ENCODE results near the gene CCNY. TPM values are rescaled to one million over a fixed set of nuclear protein-coding genes. Genes with fewer than 3 reads are reported as not detected.

Gene CCNY
- total RNA-seq, 2 donors from 2014 or later, result 31.6 to 54.0 TPM

DNA sequence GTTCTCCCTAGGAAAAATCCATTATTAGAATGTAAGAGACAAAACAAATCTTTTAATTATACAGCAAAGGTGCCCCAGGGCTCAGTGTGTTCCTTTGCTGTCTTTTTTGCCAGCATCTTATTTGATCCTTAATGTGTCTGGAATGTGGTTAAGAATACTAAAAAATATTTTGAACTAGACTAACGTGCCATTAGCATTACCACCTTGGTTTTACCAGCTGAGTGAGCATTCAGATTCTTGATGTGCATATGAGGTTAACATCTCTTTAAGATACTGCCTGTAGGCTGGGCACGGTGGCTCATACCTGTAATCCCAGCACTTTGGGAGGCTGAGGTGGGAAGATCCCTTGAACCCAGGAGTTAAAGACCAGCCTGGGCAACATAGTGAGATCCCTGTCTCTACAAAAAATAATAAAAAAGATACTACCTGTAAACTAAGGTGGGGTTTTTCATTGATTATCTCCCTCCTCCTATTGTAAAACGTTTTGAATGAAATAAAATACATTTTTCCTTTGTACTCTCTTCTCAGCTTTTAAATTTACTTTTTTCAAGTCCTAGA, 96.6 kb downstream of the CCNY start:
- no peak overlapping the region for H3K27ac ChIP-seq
- intact Hi-C loops (cut with DNase I), result no loop called here
- 69% methylated on average over 3 of the region's 3 CpGs for WGBS
- H3K9me3 ChIP-seq, result no peaks in the 10 kb centered on the region
- DNase-seq (ENCODE audit: low spot score), result no peak
- H3K4me3 ChIP-seq, result no peak overlapping the region
- H3K4me1 ChIP-seq (replicated peaks), result no peaks in the 10 kb centered on the region
- no peaks in the 10 kb centered on the region for H3K27me3 ChIP-seq (replicated peaks; ENCODE audit: insufficient read depth)
- TF ChIP-seq POLR2A (IDR thresholded peaks at IDR 0.05) (no peak), POLR2AphosphoS5 (IDR thresholded peaks at IDR 0.05) (no peak)
- TF ChIP-seq, protein P1, sequence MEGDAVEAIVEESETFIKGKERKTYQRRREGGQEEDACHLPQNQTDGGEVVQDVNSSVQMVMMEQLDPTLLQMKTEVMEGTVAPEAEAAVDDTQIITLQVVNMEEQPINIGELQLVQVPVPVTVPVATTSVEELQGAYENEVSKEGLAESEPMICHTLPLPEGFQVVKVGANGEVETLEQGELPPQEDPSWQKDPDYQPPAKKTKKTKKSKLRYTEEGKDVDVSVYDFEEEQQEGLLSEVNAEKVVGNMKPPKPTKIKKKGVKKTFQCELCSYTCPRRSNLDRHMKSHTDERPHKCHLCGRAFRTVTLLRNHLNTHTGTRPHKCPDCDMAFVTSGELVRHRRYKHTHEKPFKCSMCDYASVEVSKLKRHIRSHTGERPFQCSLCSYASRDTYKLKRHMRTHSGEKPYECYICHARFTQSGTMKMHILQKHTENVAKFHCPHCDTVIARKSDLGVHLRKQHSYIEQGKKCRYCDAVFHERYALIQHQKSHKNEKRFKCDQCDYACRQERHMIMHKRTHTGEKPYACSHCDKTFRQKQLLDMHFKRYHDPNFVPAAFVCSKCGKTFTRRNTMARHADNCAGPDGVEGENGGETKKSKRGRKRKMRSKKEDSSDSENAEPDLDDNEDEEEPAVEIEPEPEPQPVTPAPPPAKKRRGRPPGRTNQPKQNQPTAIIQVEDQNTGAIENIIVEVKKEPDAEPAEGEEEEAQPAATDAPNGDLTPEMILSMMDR (IDR thresholded peaks at IDR 0.05), result no peak
- H3K36me3 ChIP-seq, result no peaks in the 10 kb centered on the region

DNA sequence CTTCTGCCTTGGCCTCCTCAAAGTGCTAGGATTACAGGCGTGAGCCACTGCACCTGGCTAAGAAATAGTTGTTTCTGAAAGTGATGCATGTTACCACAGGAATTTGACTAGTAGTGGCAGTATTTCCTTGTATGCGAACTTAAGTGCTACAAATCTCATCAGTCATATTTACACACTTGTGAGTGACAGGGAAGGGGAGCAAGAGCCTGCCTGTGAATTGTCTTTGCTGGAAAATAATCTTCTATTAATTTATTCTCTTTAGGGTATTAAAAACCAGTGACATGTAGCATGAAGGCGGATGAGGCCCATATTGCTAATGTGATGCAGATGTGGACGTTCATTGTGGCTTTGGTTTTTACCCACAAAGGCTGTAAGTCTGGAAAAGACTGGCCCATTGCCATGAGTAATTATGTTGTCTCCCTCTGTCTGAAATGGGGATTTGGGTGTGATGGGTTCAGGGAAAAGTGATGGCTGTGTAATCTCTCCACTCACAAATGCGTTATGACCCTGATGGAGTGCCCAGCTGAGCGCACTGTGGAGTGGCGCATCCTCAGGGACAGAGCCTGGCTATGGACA, 97.6 kb downstream of the CCNY start:
- H3K9me3 ChIP-seq, result no peaks in the 10 kb centered on the region
- no peak overlapping the region for H3K4me3 ChIP-seq
- H3K27me3 ChIP-seq (replicated peaks; ENCODE audit: insufficient read depth), result no peaks in the 10 kb centered on the region
- DNase-seq (ENCODE audit: low spot score), result no peak
- no peaks in the 10 kb centered on the region for H3K36me3 ChIP-seq
- WGBS, result 84% methylated on average over 7 of the region's 7 CpGs
- intact Hi-C loops (cut with DNase I), result no loop called here
- no peak overlapping the region for H3K27ac ChIP-seq
- TF ChIP-seq, protein P1 (IDR thresholded peaks at IDR 0.05), result no peak
- TF ChIP-seq POLR2A (IDR thresholded peaks at IDR 0.05), result no peak
- TF ChIP-seq POLR2AphosphoS5 (IDR thresholded peaks at IDR 0.05), result no peak
- H3K4me1 ChIP-seq (replicated peaks), result no peaks in the 10 kb centered on the region

DNA sequence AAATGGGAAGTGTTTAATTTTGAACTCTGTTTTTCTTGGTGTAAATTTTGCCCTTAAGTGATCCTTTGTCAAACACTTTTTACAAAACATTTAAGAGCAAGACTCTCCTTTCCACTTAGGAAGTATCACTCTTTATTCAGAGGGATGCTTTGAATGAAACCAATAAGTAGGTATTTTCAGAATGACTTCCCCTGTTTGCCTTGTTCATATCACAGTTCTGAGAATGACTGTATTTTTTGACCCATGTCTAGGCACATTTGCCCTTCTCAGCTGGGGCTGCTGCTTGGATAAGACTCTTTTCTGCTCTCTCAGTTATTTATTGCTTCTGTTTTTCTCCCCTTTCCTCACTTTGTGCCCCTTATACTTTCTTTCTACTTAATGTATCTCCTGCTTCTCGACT, 98.2 kb downstream of the CCNY start:
- Histone ChIP-seq H3K4me3 (no peak overlapping the region), H3K9me3 (no peaks in the 10 kb centered on the region), H3K27ac (no peak overlapping the region), H3K36me3 (no peaks in the 10 kb centered on the region), H3K27me3 (replicated peaks; ENCODE audit: insufficient read depth) (no peaks in the 10 kb centered on the region), H3K4me1 (replicated peaks) (no peaks in the 10 kb centered on the region)
- 97% methylated on average over 1 of the region's 1 CpG for WGBS
- no peak for DNase-seq (ENCODE audit: low spot score)
- TF ChIP-seq POLR2A (IDR thresholded peaks at IDR 0.05) (no peak), POLR2AphosphoS5 (IDR thresholded peaks at IDR 0.05) (no peak)
- intact Hi-C loops (cut with DNase I), result no loop called here

DNA sequence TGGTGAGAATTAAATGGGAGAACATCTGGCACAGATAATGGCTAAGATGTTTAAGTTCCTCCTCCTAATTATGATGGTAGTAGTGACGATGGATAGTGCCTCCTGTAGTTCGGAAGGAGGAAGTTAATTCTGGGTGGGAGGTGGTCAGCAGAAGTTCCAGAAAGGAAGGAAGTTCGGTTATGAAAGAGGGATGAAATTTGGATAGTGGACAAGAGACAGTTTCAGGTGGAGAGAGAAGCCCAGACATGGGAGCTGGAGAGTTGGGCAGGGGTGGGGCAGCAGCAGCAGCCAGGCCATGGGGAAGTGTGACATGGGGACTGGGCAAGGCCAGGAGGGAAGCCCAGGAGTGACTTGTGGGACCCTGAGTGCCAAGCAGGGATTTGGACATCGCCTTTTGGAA, 99.5 kb downstream of the CCNY start:
- no peaks in the 10 kb centered on the region for H3K4me1 ChIP-seq (replicated peaks)
- H3K27me3 ChIP-seq (replicated peaks; ENCODE audit: insufficient read depth), result no peaks in the 10 kb centered on the region
- WGBS, result 84% methylated on average over 4 of the region's 4 CpGs
- no peaks in the 10 kb centered on the region for H3K36me3 ChIP-seq
- intact Hi-C loops (cut with DNase I), result no loop called here
- no peak for DNase-seq (ENCODE audit: low spot score)
- no peak overlapping the region for H3K27ac ChIP-seq
- TF ChIP-seq POLR2AphosphoS5 (IDR thresholded peaks at IDR 0.05) (no peak), POLR2A (IDR thresholded peaks at IDR 0.05) (no peak)
- TF ChIP-seq, protein P1 (IDR thresholded peaks at IDR 0.05), result no peak
- H3K4me3 ChIP-seq, result no peak overlapping the region
- no peaks in the 10 kb centered on the region for H3K9me3 ChIP-seq

DNA sequence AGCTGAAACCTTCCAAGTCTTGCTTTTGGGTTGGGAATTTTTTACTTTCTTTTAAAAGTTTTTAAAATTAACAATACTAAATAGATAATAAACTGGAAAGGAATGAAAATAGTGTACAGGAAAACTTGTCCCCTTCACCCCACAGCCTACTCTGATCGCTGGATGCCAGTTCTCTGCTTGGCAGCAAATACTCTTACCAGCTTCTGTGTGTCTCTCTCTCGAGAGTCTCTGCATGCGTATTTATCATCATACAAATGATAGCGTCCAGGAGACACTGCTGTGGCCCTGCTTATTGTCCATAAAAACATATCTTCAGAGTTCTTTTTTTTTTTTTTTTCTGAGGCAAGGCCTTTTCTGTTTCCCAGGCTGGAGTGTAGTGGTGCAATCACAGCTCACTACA, 101.5 kb downstream of the CCNY start:
- H3K4me1 ChIP-seq (replicated peaks), result no peaks in the 10 kb centered on the region
- H3K36me3 ChIP-seq, result no peaks in the 10 kb centered on the region
- intact Hi-C loops (cut with DNase I), result no loop called here
- no peaks in the 10 kb centered on the region for H3K9me3 ChIP-seq
- 95% methylated on average over 4 of the region's 4 CpGs for WGBS
- H3K27ac ChIP-seq, result no peak overlapping the region
- no peak overlapping the region for H3K4me3 ChIP-seq
- TF ChIP-seq POLR2AphosphoS5 (IDR thresholded peaks at IDR 0.05) (no peak), POLR2A (IDR thresholded peaks at IDR 0.05) (no peak)
- TF ChIP-seq, protein P1 (IDR thresholded peaks at IDR 0.05), result no peak
- DNase-seq (ENCODE audit: low spot score), result no peak
- no peaks in the 10 kb centered on the region for H3K27me3 ChIP-seq (replicated peaks; ENCODE audit: insufficient read depth)

Data from prostate gland (tissue), 2 donors.